ENCODE measurements around the gene KCNB1. TPM values are rescaled to one million over a fixed set of nuclear protein-coding genes. Genes with fewer than 3 reads are reported as not detected.

KCNB1 gene
- total and polyA plus RNA-seq, 4 donors, result under 0.01 to 3.4 (median 1.4) TPM

DNA sequence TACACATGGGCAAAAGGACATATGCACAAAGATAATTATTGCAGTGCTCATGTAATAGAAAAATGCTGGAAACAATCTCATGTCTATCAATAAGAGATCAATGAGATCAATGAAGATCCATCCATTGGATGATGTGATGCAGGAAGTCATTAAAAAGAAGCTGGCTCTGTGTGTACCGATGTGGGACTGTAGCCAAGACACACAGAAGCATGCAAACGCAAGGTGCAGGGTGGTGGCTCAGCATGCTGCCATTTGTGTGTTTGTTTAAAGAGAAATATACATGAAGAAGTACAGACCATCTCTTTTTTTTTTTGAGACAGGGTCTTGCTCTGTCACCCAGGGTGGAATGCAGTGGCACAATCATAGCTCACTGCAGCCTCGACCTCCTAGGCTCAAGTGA, 33.1 kb upstream of the KCNB1 start:
- TF ChIP-seq GABPA (IDR thresholded peaks at IDR 0.05 in 1 of 2, conservative IDR thresholded peaks at IDR 0.05 in 1 of 2) (no peak), NR2F2 (IDR thresholded peaks at IDR 0.05) (no peak), TAF1 (conservative IDR thresholded peaks at IDR 0.05) (no peak), HNF4A (conservative IDR thresholded peaks at IDR 0.05) (no peak), FOXA2 (IDR thresholded peaks at IDR 0.05) (no peak), YY1 (IDR thresholded peaks at IDR 0.05) (no peak), EGR1 (IDR thresholded peaks at IDR 0.05; ENCODE audit: low read depth in 2 of 2) (no peak), HNF4G (IDR thresholded peaks at IDR 0.05) (no peak), SP1 (IDR thresholded peaks at IDR 0.05) (no peak), FOXA1 (IDR thresholded peaks at IDR 0.05) (no peak), CTCF (IDR thresholded peaks at IDR 0.05; ENCODE audit: low read depth, low read length, missing input control) (no peak), RAD21 (IDR thresholded peaks at IDR 0.05) (no peak), JUND (IDR thresholded peaks at IDR 0.05) (no peak), RXRA (IDR thresholded peaks at IDR 0.05) (no peak)
- TF ChIP-seq, protein P1, sequence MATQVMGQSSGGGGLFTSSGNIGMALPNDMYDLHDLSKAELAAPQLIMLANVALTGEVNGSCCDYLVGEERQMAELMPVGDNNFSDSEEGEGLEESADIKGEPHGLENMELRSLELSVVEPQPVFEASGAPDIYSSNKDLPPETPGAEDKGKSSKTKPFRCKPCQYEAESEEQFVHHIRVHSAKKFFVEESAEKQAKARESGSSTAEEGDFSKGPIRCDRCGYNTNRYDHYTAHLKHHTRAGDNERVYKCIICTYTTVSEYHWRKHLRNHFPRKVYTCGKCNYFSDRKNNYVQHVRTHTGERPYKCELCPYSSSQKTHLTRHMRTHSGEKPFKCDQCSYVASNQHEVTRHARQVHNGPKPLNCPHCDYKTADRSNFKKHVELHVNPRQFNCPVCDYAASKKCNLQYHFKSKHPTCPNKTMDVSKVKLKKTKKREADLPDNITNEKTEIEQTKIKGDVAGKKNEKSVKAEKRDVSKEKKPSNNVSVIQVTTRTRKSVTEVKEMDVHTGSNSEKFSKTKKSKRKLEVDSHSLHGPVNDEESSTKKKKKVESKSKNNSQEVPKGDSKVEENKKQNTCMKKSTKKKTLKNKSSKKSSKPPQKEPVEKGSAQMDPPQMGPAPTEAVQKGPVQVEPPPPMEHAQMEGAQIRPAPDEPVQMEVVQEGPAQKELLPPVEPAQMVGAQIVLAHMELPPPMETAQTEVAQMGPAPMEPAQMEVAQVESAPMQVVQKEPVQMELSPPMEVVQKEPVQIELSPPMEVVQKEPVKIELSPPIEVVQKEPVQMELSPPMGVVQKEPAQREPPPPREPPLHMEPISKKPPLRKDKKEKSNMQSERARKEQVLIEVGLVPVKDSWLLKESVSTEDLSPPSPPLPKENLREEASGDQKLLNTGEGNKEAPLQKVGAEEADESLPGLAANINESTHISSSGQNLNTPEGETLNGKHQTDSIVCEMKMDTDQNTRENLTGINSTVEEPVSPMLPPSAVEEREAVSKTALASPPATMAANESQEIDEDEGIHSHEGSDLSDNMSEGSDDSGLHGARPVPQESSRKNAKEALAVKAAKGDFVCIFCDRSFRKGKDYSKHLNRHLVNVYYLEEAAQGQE (IDR thresholded peaks at IDR 0.05), result no peak
- TF ChIP-seq, protein P2, sequence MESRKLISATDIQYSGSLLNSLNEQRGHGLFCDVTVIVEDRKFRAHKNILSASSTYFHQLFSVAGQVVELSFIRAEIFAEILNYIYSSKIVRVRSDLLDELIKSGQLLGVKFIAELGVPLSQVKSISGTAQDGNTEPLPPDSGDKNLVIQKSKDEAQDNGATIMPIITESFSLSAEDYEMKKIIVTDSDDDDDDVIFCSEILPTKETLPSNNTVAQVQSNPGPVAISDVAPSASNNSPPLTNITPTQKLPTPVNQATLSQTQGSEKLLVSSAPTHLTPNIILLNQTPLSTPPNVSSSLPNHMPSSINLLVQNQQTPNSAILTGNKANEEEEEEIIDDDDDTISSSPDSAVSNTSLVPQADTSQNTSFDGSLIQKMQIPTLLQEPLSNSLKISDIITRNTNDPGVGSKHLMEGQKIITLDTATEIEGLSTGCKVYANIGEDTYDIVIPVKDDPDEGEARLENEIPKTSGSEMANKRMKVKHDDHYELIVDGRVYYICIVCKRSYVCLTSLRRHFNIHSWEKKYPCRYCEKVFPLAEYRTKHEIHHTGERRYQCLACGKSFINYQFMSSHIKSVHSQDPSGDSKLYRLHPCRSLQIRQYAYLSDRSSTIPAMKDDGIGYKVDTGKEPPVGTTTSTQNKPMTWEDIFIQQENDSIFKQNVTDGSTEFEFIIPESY (IDR thresholded peaks at IDR 0.05), result no peak
- TF ChIP-seq, protein P3, sequence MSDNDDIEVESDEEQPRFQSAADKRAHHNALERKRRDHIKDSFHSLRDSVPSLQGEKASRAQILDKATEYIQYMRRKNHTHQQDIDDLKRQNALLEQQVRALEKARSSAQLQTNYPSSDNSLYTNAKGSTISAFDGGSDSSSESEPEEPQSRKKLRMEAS (IDR thresholded peaks at IDR 0.05), result no peak
- no peak overlapping the region for H3K27ac ChIP-seq (ENCODE audit: low read depth in 1 of 2, low read length in 2 of 2)
- no peak for DNase-seq (ENCODE audit: low spot score)
- H3K4me1 ChIP-seq (ENCODE audit: control insufficient read depth in 4 of 4, insufficient read depth in 4 of 4, low read length in 3 of 4), result no peaks in the 10 kb centered on the region
- no peak overlapping the region for H3K4me3 ChIP-seq (ENCODE audit: low read depth in 1 of 3, low read length in 3 of 3)
- H3K27me3 ChIP-seq (ENCODE audit: control insufficient read depth in 4 of 4, insufficient read depth in 4 of 4, low read length in 3 of 4), result no peaks in the 10 kb centered on the region
- H3K9me3 ChIP-seq (ENCODE audit: control insufficient read depth in 4 of 4, low read length in 3 of 4), result no peaks in the 10 kb centered on the region
- H3K9ac ChIP-seq (ENCODE audit: low read depth in 1 of 2, low read length in 2 of 2), result no peak overlapping the region
- WGBS, result 39% methylated on average over 3 of the region's 3 CpGs
- H3K36me3 ChIP-seq (ENCODE audit: control insufficient read depth in 4 of 4, insufficient read depth in 3 of 4, low read depth in 1 of 4, low read length in 3 of 4), result no peaks in the 10 kb centered on the region

GRCh38 chr20:49513517-49513916, 31.0 kb upstream of the KCNB1 start:
- Histone ChIP-seq H3K4me3 (ENCODE audit: low read depth in 1 of 3, low read length in 3 of 3) (no peak overlapping the region), H3K36me3 (ENCODE audit: control insufficient read depth in 4 of 4, insufficient read depth in 3 of 4, low read depth in 1 of 4, low read length in 3 of 4) (no peaks in the 10 kb centered on the region), H3K27me3 (ENCODE audit: control insufficient read depth in 4 of 4, insufficient read depth in 4 of 4, low read length in 3 of 4) (no peaks in the 10 kb centered on the region), H3K4me1 (ENCODE audit: control insufficient read depth in 4 of 4, insufficient read depth in 4 of 4, low read length in 3 of 4) (no peaks in the 10 kb centered on the region), H3K9me3 (ENCODE audit: control insufficient read depth in 4 of 4, low read length in 3 of 4) (no peaks in the 10 kb centered on the region), H3K9ac (ENCODE audit: low read depth in 1 of 2, low read length in 2 of 2) (no peak overlapping the region), H3K27ac (ENCODE audit: low read depth in 1 of 2, low read length in 2 of 2) (no peak overlapping the region)
- TF ChIP-seq ATF3 (IDR thresholded peaks at IDR 0.05), result no peak
- TF ChIP-seq RXRA (IDR thresholded peaks at IDR 0.05), result no peak
- TF ChIP-seq CTCF (IDR thresholded peaks at IDR 0.05; ENCODE audit: low read depth, low read length, missing input control), result no peak
- TF ChIP-seq HNF4G (IDR thresholded peaks at IDR 0.05), result no peak
- TF ChIP-seq, protein P1 (IDR thresholded peaks at IDR 0.05), result no peak
- no peak for TF ChIP-seq TAF1 (conservative IDR thresholded peaks at IDR 0.05)
- no peak for TF ChIP-seq FOXA2 (IDR thresholded peaks at IDR 0.05)
- no peak for TF ChIP-seq RAD21 (IDR thresholded peaks at IDR 0.05)
- TF ChIP-seq EGR1 (IDR thresholded peaks at IDR 0.05; ENCODE audit: low read depth in 2 of 2), result no peak
- no peak for TF ChIP-seq JUND (IDR thresholded peaks at IDR 0.05)
- DNase-seq (ENCODE audit: low spot score), result no peak
- WGBS, result 91% methylated on average over 2 of the region's 2 CpGs
